ENCODE data around the gene TBC1D8. TPM values are rescaled to one million over a fixed set of nuclear protein-coding genes. Genes with fewer than 3 reads are reported as not detected.

The TBC1D8 gene
- total and polyA plus RNA-seq, 2 of the 13 experiments (the other 11 are each of a cell fraction or from before 2014, with no cell fraction given) = 45.1 to 95.4 TPM

GRCh38 chr2:101152272-101153076 is 1.3 kb upstream of the TBC1D8 start (continued):
- TF ChIP-seq ARID4A (CRISPR knock-in tag; IDR thresholded peaks at IDR 0.05; ENCODE audit: borderline replicate concordance) (peak; percentile 86), ESRRA (CRISPR knock-in tag; IDR thresholded peaks at IDR 0.05; ENCODE audit: low read depth) (peak; percentile 84), ZNF503 (CRISPR knock-in tag; IDR thresholded peaks at IDR 0.05) (0 out of 2 replicates have a peak, but pooled peaks have one; percentile 32), ZNF749 (CRISPR knock-in tag; IDR thresholded peaks at IDR 0.05; ENCODE audit: borderline replicate concordance) (no peak), TEAD3 (CRISPR knock-in tag; optimal IDR thresholded peaks at IDR 0.05; ENCODE audit: borderline replicate concordance) (peak; percentile 69), ZNF263 (CRISPR knock-in tag; IDR thresholded peaks at IDR 0.05) (no peak), MIXL1 (CRISPR knock-in tag; IDR thresholded peaks at IDR 0.05) (peak; percentile 85; the same call in 1 of the 2 replicates), ZNF281 (CRISPR knock-in tag; IDR thresholded peaks at IDR 0.05; ENCODE audit: borderline replicate concordance) (peak; percentile 5; the same call in 1 of the 2 replicates), MXI1 (IDR thresholded peaks at IDR 0.05; ENCODE audit: borderline replicate concordance, low read depth, low read length) (peak; percentile 74; the same call in 2 of the 3 replicates), CREM (IDR thresholded peaks at IDR 0.05) (no peak), CREM (CRISPR knock-in tag; IDR thresholded peaks at IDR 0.05) (no peak), CC2D1A (CRISPR knock-in tag; IDR thresholded peaks at IDR 0.05) (no peak), IRF2 (CRISPR knock-in tag; IDR thresholded peaks at IDR 0.05) (peak; percentile 56), RARG (CRISPR knock-in tag; IDR thresholded peaks at IDR 0.05; ENCODE audit: low read depth) (no peak)

All from HepG2 (cell line).